K562 (cell line): ENCODE measurements around the gene TDRD10. TPM values are rescaled to one million over a fixed set of nuclear protein-coding genes. Genes with fewer than 3 reads are reported as not detected.

Source experiments
- CHAMP1 ChIP-seq: fragments of 450-650 bp; IDR thresholded peaks from 2 replicates; pipeline ENCODE4 v1.6.1; 2016; ENCODE audit warnings: mild to moderate bottlenecking
- CUX1 ChIP-seq: fragments of 200-800 bp; sonication (Bioruptor generic); IDR thresholded peaks from 2 replicates; pipeline ENCODE4 v1.6.1; 2016; ENCODE audit warnings: missing genetic modification characterization, missing compliant biosample characterization
- IFI16 ChIP-seq: fragments of 250-450 bp; sonication (Bioruptor Pico); IDR thresholded peaks from 2 replicates; pipeline ENCODE4 v2.1.2; 2022; ENCODE audit warnings: mild to moderate bottlenecking, inconsistent platforms
- KLF13 ChIP-seq: fragments of 450-650 bp; IDR thresholded peaks from 2 replicates; pipeline ENCODE4 v1.6.1; 2016; ENCODE audit warnings: missing genetic modification characterization, low read depth, mild to moderate bottlenecking, missing compliant biosample characterization, moderate library complexity, borderline replicate concordance
- MITF ChIP-seq: IDR thresholded peaks from 2 replicates; pipeline ENCODE4 v1.6.1; 2014; ENCODE audit warnings: antibody characterized with exemption
- PRMT5 ChIP-seq: sonication (generic); formaldehyde crosslinking; IDR thresholded peaks from 2 replicates; pipeline ENCODE4 v1.5.0; 2020; ENCODE audit warnings: missing genetic modification reagents
- RBM25 ChIP-seq: fragments of 200-400 bp; formaldehyde crosslinking; IDR thresholded peaks from 2 replicates; pipeline ENCODE4 v1.6.1; 2018; ENCODE audit warnings: low read length, low read depth, moderate library complexity; ENCODE audit not compliant: severe bottlenecking
- SAP30 ChIP-seq: fragments of 200-600 bp; sonication (generic); IDR thresholded peaks from 2 replicates; pipeline ENCODE4 v1.6.1; 2012; ENCODE audit warnings: borderline replicate concordance, low read depth, mild to moderate bottlenecking, moderate library complexity, low read length, control low read depth, inconsistent platforms; ENCODE audit not compliant: insufficient read depth, poor library complexity, severe bottlenecking
- SIN3A ChIP-seq, 2 experiments: fragments of 150-350 bp in 1 of 2; IDR thresholded peaks; 2 replicates each; pipeline ENCODE4 v1.6.1; 2011 to 2016; ENCODE audit warnings: borderline replicate concordance in 2 of 2, low read depth in 2 of 2, low read length in 2 of 2, mild to moderate bottlenecking in 2 of 2, moderate library complexity in 2 of 2; ENCODE audit not compliant: control insufficient read depth in 1 of 2
- SMAD1 ChIP-seq: fragments of 150-350 bp; IDR thresholded peaks from 2 replicates; pipeline ENCODE4 v1.6.1; 2014; ENCODE audit warnings: low read length, low read depth; ENCODE audit not compliant: partially characterized antibody
- SMAD4 ChIP-seq: fragments of 250-450 bp; sonication (Bioruptor Pico); conservative IDR thresholded peaks from 2 replicates; pipeline ENCODE4 v1.8.0; 2021; ENCODE audit warnings: inconsistent platforms, mild to moderate bottlenecking, moderate library complexity
- TAL1 ChIP-seq: fragments of 450-650 bp; IDR thresholded peaks from 2 replicates; pipeline ENCODE4 v1.6.1; 2016; ENCODE audit warnings: mild to moderate bottlenecking
- ZC3H4 ChIP-seq: sonication (generic); formaldehyde crosslinking; IDR thresholded peaks from 2 replicates; pipeline ENCODE4 v1.9.0; 2021; ENCODE audit warnings: missing genetic modification reagents, borderline replicate concordance
- ZNF224 ChIP-seq: sonication (generic); formaldehyde crosslinking; IDR thresholded peaks from 2 replicates; pipeline ENCODE4 v1.8.0; 2022; ENCODE audit warnings: mild to moderate bottlenecking, missing genetic modification reagents
- ZNF3 ChIP-seq: fragments of 250-450 bp; sonication (Bioruptor Pico); IDR thresholded peaks from 2 replicates; pipeline ENCODE4 v1.5.0; 2021; ENCODE audit warnings: mild to moderate bottlenecking, moderate library complexity
- ZNF589 ChIP-seq: fragments of 200-800 bp; sonication (Bioruptor generic); IDR thresholded peaks from 2 replicates; pipeline ENCODE4 v1.6.1; 2016; ENCODE audit warnings: low read depth, missing genetic modification characterization, missing compliant biosample characterization
- ZNF75A ChIP-seq: fragments of 450-650 bp; formaldehyde crosslinking; IDR thresholded peaks from 2 replicates; pipeline ENCODE4 v1.4.0; 2020; ENCODE audit warnings: mild to moderate bottlenecking
- polyA plus RNA-seq, 8 experiments: library from polyadenylated mRNA; depleted of rRNA in 4 of 8; stranded (reverse) in 5 of 8; unstranded in 3 of 8; fragments of >200 nt; fragmentation: Nextera tagmentation in 2 of 8; fragmentation: Illumina TruSeq in 1 of 8; extraction: Ambion mirVana in 2 of 8; extraction: Trizol in 1 of 8; gene quantifications; 2 replicates each; pipeline versions ENCODE4 v1.2.1 to v1.2.3, GENCODE V29; 2011 to 2014; ENCODE audit warnings: inconsistent platforms in 1 of 8, missing spikeins in 1 of 8
- total RNA-seq, 7 experiments: library from RNA; depleted of rRNA in 6 of 7; stranded (reverse); fragments of >200 nt in 6 of 7; fragmentation: Illumina TruSeq in 2 of 7; extraction: Trizol in 2 of 7; gene quantifications; 2 replicates each; pipeline versions ENCODE4 v1.2.1 to v1.2.3, GENCODE V29; 2011 to 2021; ENCODE audit warnings: low replicate concordance in 1 of 7

Gene TDRD10
- total and polyA plus RNA-seq, 9 of the 15 experiments (the other 6 are each of a cell fraction or from before 2014, with no cell fraction given): not detected

- TF ChIP-seq CHAMP1: no peak
- TF ChIP-seq TAL1: peak; percentile 59
- no peak for TF ChIP-seq SAP30
- TF ChIP-seq ZNF224 (CRISPR knock-in tag): no peak
- TF ChIP-seq SIN3A (IDR thresholded peaks at IDR 0.05; ENCODE audit: borderline replicate concordance in 2 of 2, control insufficient read depth in 1 of 2, low read depth in 2 of 2, low read length in 2 of 2): no peak
- TF ChIP-seq ZNF75A (CRISPR knock-in tag): no peak
- no peak for TF ChIP-seq MITF
- TF ChIP-seq IFI16 (CRISPR knock-in tag): no peak
- no peak for TF ChIP-seq SMAD4 (CRISPR knock-in tag)
- no peak for TF ChIP-seq SMAD1
- no peak for TF ChIP-seq PRMT5 (CRISPR knock-in tag)
- no peak for TF ChIP-seq RBM25
- no peak for TF ChIP-seq KLF13 (tag)
- no peak for TF ChIP-seq ZC3H4 (CRISPR knock-in tag)
- TF ChIP-seq ZNF589: no peak
- no peak for TF ChIP-seq ZNF3 (CRISPR knock-in tag)
- no peak for TF ChIP-seq CUX1 (CRISPR knock-in tag)
Observed at GRCh38 chr1:154490317-154490716, 11.7 kb upstream of the TDRD10 start (continued).
